Left lung (tissue), 10 donors: ENCODE data around the gene MAP2K3. TPM values are rescaled to one million over a fixed set of nuclear protein-coding genes. Genes with fewer than 3 reads are reported as not detected.

ENCODE experiments used
- ATAC-seq: fragments of 200-7000 bp; cut with Tn5 transposase; one replicate; pipeline ENCODE4 v1.9.1; 2020; ENCODE audit warnings: moderate library complexity
- DNase-seq, 4 donors: peaks; one replicate each; pipeline ENCODE4 v3.0.0-alpha.2; 2013 to 2020
- H3K27ac ChIP-seq, 2 donors: fragments of 200-600 bp; sonication (generic) in 1 of 2; one replicate each; pipeline versions ENCODE4 v1.5.0 to v1.8.0; 2020 to 2021
- H3K27me3 ChIP-seq, 2 donors: fragments of 200-600 bp; sonication (generic) in 1 of 2; one replicate each; pipeline versions ENCODE4 v1.5.0 to v1.8.0; 2020 to 2021
- H3K36me3 ChIP-seq, 2 donors: fragments of 200-600 bp; sonication (generic) in 1 of 2; one replicate each; pipeline versions ENCODE4 v1.5.0 to v1.8.0; 2020 to 2021
- H3K4me1 ChIP-seq, 2 donors: fragments of 200-600 bp; one replicate each; pipeline ENCODE4 v1.8.0; 2021
- H3K4me3 ChIP-seq, 2 donors: fragments of 200-600 bp; sonication (generic) in 1 of 2; one replicate each; pipeline versions ENCODE4 v1.5.0 to v1.8.0; 2020 to 2021; ENCODE audit warnings: mild to moderate bottlenecking in 1 of 2
- H3K9me3 ChIP-seq, 2 donors: fragments of 200-600 bp; sonication (generic) in 1 of 2; one replicate each; pipeline versions ENCODE4 v1.5.0 to v1.8.0; 2020 to 2021
- CTCF ChIP-seq, 2 donors: fragments of 200-600 bp; sonication (generic) in 1 of 2; IDR thresholded peaks; one replicate each; pipeline versions ENCODE4 v1.5.0 to v1.8.0; 2021; ENCODE audit warnings: antibody characterized with exemption in 2 of 2
- intact Hi-C, 2 donors: fragments of 100-400 bp; cut with DNase I; formaldehyde crosslinking; loops; one replicate each; pipeline versions ENCODE4 v1.11.2 to v1.14.2; 2022
- polyA plus RNA-seq, 6 donors: library from polyadenylated mRNA; unstranded; fragments of 120-200 nt; gene quantifications; one replicate each; pipeline ENCODE4 v1.2.1, GENCODE V29; 2013; ENCODE audit not compliant: insufficient read length in 6 of 6
- total RNA-seq, 2 donors: library from RNA; stranded (reverse); fragmentation: NEBNext Ultra II Directional; extraction: Animal tissue kit (Norgen Biotek cat#: 25700); gene quantifications; one replicate each; pipeline ENCODE4 v1.2.1, GENCODE V29; 2021
- donor health status: DM: no; HTN: yes; CAD: no.
- donor health status: DM: no; HTN: no; CAD: no.

The MAP2K3 gene
- total and polyA plus RNA-seq, 8 donors: 23.3 to 101 (median 28.5) TPM

GRCh38 chr17:21296097-21297025, 11.8 kb downstream of the MAP2K3 start:
- peak in 1 of 4 donors; percentile 71 for DNase-seq
- H3K27ac ChIP-seq: no peak overlapping the region
- intact Hi-C loops: no loop called here
- H3K4me3 ChIP-seq: no peak overlapping the region
- no peak for TF ChIP-seq CTCF (IDR thresholded peaks at IDR 0.05)
- peaks cover 0 to 58% of the 10 kb centered on the region in 2 donors for H3K36me3 ChIP-seq
- ATAC-seq: no peak
- H3K9me3 ChIP-seq: no peaks in the 10 kb centered on the region
- no peaks in the 10 kb centered on the region for H3K27me3 ChIP-seq
- H3K4me1 ChIP-seq: peaks cover 0 to 6% of the 10 kb centered on the region in 2 donors

GRCh38 chr17:21297026-21297520, 12.6 kb downstream of the MAP2K3 start:
- peak in 1 of 4 donors; percentile 76 for DNase-seq
- no peaks in the 10 kb centered on the region for H3K27me3 ChIP-seq
- no peaks in the 10 kb centered on the region for H3K9me3 ChIP-seq
- no peak overlapping the region for H3K4me3 ChIP-seq
- peaks cover 0 to 6% of the 10 kb centered on the region in 2 donors for H3K4me1 ChIP-seq
- no peak for TF ChIP-seq CTCF (IDR thresholded peaks at IDR 0.05)
- no peak for ATAC-seq
- intact Hi-C loops: no loop called here
- peaks cover 0 to 58% of the 10 kb centered on the region in 2 donors for H3K36me3 ChIP-seq
- no peak overlapping the region for H3K27ac ChIP-seq

- Histone ChIP-seq H3K36me3 (peaks cover 0 to 63% of the 10 kb centered on the region in 2 donors), H3K4me1 (peaks cover 0 to 6% of the 10 kb centered on the region in 2 donors), H3K27me3 (no peaks in the 10 kb centered on the region), H3K9me3 (no peaks in the 10 kb centered on the region), H3K27ac (no peak overlapping the region), H3K4me3 (no peak overlapping the region)
- ATAC-seq (no peak), DNase-seq (peak in 1 of 4 donors; percentile 75)
- intact Hi-C loops: no loop called here
- no peak for TF ChIP-seq CTCF (IDR thresholded peaks at IDR 0.05)
Measured at GRCh38 chr17:21297597-21297996, 13.1 kb downstream of the MAP2K3 start.

- H3K36me3 ChIP-seq: peaks cover 0 to 66% of the 10 kb centered on the region in 2 donors
- ATAC-seq (no peak), DNase-seq (peak in 1 of 4 donors; percentile 81)
- H3K4me3 ChIP-seq: no peak overlapping the region
- no peaks in the 10 kb centered on the region for H3K9me3 ChIP-seq
- no peak overlapping the region for H3K27ac ChIP-seq
- no peak for TF ChIP-seq CTCF (IDR thresholded peaks at IDR 0.05)
- no peaks in the 10 kb centered on the region for H3K27me3 ChIP-seq
- intact Hi-C loops: no loop called here
- H3K4me1 ChIP-seq: peaks cover 0 to 6% of the 10 kb centered on the region in 2 donors
Measured at GRCh38 chr17:21298056-21298982, 13.8 kb downstream of the MAP2K3 start.
